ENCODE data around the gene CCDC142. TPM values are rescaled to one million over a fixed set of nuclear protein-coding genes. Genes with fewer than 3 reads are reported as not detected.

The CCDC142 gene
- total and polyA plus RNA-seq, 9 of the 15 experiments (the other 6 are each of a cell fraction or from before 2014, with no cell fraction given): 0.55 to 11.7 (median 7.2) TPM

DNA sequence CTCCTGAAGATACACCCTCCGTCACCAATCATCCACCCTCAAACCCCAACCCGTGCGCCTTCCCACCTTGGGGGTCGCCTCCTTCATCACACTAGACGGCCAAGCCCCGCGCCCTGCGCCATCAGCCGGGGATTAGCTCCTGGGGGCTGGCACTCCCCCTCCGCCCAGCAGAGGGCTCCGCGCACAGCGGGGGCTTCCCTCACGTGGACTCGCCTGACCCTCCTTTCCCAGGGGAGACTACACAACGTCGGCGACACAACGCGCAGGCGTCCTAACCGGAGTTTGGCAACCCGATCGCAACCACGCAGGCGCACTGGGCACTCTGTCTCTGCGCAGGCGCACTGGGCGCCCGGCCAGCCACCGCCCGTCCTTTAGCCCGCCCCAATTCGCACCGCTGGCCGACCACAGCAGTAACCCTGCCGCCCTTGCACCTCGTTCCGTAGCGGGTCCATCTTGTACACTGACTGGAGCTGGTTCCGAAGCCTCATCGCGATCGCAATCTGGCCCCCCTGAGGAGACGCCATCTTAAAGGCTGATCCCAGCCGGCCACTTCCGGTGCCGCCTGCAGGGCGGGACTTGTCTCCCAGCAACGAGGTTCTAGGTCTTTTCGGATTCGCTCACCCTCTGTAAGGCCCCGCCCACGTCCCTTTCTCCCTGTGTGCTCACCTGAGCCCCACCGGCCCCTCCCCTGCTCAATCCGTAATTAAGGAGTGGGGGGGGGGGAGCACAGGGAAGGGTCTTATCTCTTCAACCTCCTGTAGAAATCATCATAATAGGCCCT lies 24.5 kb upstream of the CCDC142 start, which contains the start of gene PCGF1 (continued):
- TF ChIP-seq, protein P1, sequence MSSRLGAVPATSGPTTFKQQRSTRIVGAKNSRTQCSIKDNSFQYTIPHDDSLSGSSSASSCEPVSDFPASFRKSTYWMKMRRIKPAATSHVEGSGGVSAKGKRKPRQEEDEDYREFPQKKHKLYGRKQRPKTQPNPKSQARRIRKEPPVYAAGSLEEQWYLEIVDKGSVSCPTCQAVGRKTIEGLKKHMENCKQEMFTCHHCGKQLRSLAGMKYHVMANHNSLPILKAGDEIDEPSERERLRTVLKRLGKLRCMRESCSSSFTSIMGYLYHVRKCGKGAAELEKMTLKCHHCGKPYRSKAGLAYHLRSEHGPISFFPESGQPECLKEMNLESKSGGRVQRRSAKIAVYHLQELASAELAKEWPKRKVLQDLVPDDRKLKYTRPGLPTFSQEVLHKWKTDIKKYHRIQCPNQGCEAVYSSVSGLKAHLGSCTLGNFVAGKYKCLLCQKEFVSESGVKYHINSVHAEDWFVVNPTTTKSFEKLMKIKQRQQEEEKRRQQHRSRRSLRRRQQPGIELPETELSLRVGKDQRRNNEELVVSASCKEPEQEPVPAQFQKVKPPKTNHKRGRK (tag; IDR thresholded peaks at IDR 0.05): no peak
- TF ChIP-seq ZBED1 (IDR thresholded peaks at IDR 0.05) (peak; percentile 81; the same call in 1 of the 2 replicates), BRD4 (IDR thresholded peaks at IDR 0.05) (peak; percentile 26; the same call in 1 of the 2 replicates), ZNF232 (CRISPR knock-in tag; IDR thresholded peaks at IDR 0.05) (no peak), ZKSCAN3 (CRISPR knock-in tag; IDR thresholded peaks at IDR 0.05) (no peak), ETS2 (tag; IDR thresholded peaks at IDR 0.05; ENCODE audit: borderline replicate concordance, poor library complexity, severe bottlenecking) (no peak), ZC3H11A (IDR thresholded peaks at IDR 0.05; ENCODE audit: low read depth, low read length) (no peak), ZNF217 (CRISPR knock-in tag; IDR thresholded peaks at IDR 0.05) (no peak), ZNF780A (CRISPR knock-in tag; IDR thresholded peaks at IDR 0.05) (no peak), RBBP5 (IDR thresholded peaks at IDR 0.05; ENCODE audit: borderline replicate concordance, insufficient read depth, low read length, poor library complexity, severe bottlenecking) (peak; percentile 93), ILF3 (IDR thresholded peaks at IDR 0.05; ENCODE audit: borderline replicate concordance) (no peak), ZNF668 (CRISPR knock-in tag; IDR thresholded peaks at IDR 0.05) (no peak)
- TF ChIP-seq, protein P2, sequence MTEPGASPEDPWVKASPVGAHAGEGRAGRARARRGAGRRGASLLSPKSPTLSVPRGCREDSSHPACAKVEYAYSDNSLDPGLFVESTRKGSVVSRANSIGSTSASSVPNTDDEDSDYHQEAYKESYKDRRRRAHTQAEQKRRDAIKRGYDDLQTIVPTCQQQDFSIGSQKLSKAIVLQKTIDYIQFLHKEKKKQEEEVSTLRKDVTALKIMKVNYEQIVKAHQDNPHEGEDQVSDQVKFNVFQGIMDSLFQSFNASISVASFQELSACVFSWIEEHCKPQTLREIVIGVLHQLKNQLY (CRISPR knock-in tag; conservative IDR thresholded peaks at IDR 0.05): no peak
- TF ChIP-seq, protein P3, sequence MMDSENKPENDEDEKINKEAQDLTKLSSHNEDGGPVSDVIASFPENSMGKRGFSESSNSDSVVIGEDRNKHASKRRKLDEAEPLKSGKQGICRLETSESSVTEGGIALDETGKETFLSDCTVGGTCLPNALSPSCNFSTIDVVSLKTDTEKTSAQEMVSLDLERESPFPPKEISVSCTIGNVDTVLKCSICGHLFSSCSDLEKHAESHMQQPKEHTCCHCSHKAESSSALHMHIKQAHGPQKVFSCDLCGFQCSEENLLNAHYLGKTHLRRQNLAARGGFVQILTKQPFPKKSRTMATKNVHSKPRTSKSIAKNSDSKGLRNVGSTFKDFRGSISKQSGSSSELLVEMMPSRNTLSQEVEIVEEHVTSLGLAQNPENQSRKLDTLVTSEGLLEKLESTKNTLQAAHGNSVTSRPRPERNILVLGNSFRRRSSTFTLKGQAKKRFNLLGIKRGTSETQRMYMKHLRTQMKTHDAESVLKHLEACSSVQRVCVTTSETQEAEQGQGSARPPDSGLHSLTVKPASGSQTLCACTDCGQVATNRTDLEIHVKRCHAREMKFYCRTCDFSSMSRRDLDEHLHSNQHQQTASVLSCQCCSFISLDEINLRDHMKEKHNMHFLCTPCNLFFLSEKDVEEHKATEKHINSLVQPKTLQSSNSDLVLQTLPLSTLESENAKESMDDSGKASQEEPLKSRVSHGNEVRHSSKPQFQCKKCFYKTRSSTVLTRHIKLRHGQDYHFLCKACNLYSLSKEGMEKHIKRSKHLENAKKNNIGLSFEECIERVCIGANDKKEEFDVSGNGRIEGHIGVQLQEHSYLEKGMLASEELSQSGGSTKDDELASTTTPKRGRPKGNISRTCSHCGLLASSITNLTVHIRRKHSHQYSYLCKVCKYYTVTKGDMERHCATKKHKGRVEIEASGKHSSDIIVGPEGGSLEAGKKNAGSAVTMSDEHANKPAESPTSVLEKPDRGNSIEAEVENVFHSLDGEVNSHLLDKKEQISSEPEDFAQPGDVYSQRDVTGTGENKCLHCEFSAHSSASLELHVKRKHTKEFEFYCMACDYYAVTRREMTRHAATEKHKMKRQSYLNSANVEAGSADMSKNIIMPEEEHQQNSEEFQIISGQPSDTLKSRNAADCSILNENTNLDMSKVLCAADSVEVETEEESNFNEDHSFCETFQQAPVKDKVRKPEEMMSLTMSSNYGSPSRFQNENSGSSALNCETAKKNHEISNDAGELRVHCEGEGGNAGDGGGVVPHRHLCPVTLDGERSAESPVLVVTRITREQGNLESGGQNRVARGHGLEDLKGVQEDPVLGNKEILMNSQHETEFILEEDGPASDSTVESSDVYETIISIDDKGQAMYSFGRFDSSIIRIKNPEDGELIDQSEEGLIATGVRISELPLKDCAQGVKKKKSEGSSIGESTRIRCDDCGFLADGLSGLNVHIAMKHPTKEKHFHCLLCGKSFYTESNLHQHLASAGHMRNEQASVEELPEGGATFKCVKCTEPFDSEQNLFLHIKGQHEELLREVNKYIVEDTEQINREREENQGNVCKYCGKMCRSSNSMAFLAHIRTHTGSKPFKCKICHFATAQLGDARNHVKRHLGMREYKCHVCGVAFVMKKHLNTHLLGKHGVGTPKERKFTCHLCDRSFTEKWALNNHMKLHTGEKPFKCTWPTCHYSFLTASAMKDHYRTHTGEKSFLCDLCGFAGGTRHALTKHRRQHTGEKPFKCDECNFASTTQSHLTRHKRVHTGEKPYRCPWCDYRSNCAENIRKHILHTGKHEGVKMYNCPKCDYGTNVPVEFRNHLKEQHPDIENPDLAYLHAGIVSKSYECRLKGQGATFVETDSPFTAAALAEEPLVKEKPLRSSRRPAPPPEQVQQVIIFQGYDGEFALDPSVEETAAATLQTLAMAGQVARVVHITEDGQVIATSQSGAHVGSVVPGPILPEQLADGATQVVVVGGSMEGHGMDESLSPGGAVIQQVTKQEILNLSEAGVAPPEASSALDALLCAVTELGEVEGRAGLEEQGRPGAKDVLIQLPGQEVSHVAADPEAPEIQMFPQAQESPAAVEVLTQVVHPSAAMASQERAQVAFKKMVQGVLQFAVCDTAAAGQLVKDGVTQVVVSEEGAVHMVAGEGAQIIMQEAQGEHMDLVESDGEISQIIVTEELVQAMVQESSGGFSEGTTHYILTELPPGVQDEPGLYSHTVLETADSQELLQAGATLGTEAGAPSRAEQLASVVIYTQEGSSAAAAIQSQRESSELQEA (IDR thresholded peaks at IDR 0.05; ENCODE audit: low read depth): no peak
- TF ChIP-seq, protein P4, sequence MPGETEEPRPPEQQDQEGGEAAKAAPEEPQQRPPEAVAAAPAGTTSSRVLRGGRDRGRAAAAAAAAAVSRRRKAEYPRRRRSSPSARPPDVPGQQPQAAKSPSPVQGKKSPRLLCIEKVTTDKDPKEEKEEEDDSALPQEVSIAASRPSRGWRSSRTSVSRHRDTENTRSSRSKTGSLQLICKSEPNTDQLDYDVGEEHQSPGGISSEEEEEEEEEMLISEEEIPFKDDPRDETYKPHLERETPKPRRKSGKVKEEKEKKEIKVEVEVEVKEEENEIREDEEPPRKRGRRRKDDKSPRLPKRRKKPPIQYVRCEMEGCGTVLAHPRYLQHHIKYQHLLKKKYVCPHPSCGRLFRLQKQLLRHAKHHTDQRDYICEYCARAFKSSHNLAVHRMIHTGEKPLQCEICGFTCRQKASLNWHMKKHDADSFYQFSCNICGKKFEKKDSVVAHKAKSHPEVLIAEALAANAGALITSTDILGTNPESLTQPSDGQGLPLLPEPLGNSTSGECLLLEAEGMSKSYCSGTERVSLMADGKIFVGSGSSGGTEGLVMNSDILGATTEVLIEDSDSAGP (CRISPR knock-in tag; IDR thresholded peaks at IDR 0.05): no peak

Data from K562 (cell line).